Trophoblast cell (in vitro differentiated cells and primary cell): ENCODE results near the gene TRUB2.
A peak's percentile ranks its signal among the peaks of the same experiment; 100 is the strongest.

Experiments
- DNase-seq, 2 donors: peaks; one replicate each; pipeline ENCODE4 v3.0.0-alpha.2; 2016
- H2AFZ ChIP-seq: 2 replicates; pipeline ENCODE4 v1.6.1; 2013; ENCODE audit warnings: low read length, moderate library complexity, mild to moderate bottlenecking; ENCODE audit not compliant: insufficient read depth, poor library complexity
- H2AK5ac ChIP-seq: 2 replicates; pipeline ENCODE4 v1.6.1; 2013; ENCODE audit warnings: mild to moderate bottlenecking, low read length
- H2BK120ac ChIP-seq: 2 replicates; pipeline ENCODE4 v1.6.1; 2013; ENCODE audit warnings: low read length, mild to moderate bottlenecking, moderate library complexity; ENCODE audit not compliant: insufficient read depth, poor library complexity
- H2BK12ac ChIP-seq: 2 replicates; pipeline ENCODE4 v1.6.1; 2013; ENCODE audit warnings: mild to moderate bottlenecking, low read length, moderate library complexity
- H2BK5ac ChIP-seq: 2 replicates; pipeline ENCODE4 v1.6.1; 2013; ENCODE audit warnings: low read length, low read depth, moderate library complexity, mild to moderate bottlenecking; ENCODE audit not compliant: poor library complexity
- H3K14ac ChIP-seq: 2 replicates; pipeline ENCODE4 v1.6.1; 2013; ENCODE audit warnings: mild to moderate bottlenecking, low read length
- H3K18ac ChIP-seq: 2 replicates; pipeline ENCODE4 v1.6.1; 2013; ENCODE audit warnings: mild to moderate bottlenecking, low read length
- H3K23ac ChIP-seq: 2 replicates; pipeline ENCODE4 v1.6.1; 2013; ENCODE audit warnings: low read length
- H3K27ac ChIP-seq: 2 replicates; pipeline ENCODE4 v1.5.1; 2013; ENCODE audit warnings: low read depth, mild to moderate bottlenecking, inconsistent platforms, low read length, moderate library complexity
- H3K27me3 ChIP-seq: 2 replicates; pipeline ENCODE4 v1.6.1; 2013; ENCODE audit warnings: inconsistent platforms, mild to moderate bottlenecking, low read length, moderate library complexity; ENCODE audit not compliant: insufficient read depth
- H3K36me3 ChIP-seq, 2 experiments: 1 replicate in 1 of 2; 2 replicates in 1 of 2; pipeline ENCODE4 v1.6.1; 2013; ENCODE audit warnings: low read length in 2 of 2, mild to moderate bottlenecking in 2 of 2, moderate library complexity in 1 of 2; ENCODE audit not compliant: insufficient read depth in 2 of 2, control insufficient read depth in 1 of 2
- H3K4ac ChIP-seq: 2 replicates; pipeline ENCODE4 v1.6.1; 2013; ENCODE audit warnings: low read depth, mild to moderate bottlenecking, low read length, moderate library complexity
- H3K4me1 ChIP-seq, 2 experiments: 1 replicate in 1 of 2; 2 replicates in 1 of 2; pipeline ENCODE4 v1.6.1; 2013; ENCODE audit warnings: low read length in 2 of 2, mild to moderate bottlenecking in 2 of 2, moderate library complexity in 1 of 2; ENCODE audit not compliant: insufficient read depth in 2 of 2, control insufficient read depth in 1 of 2
- H3K4me2 ChIP-seq: 2 replicates; pipeline ENCODE4 v1.6.1; 2013; ENCODE audit warnings: inconsistent platforms, mild to moderate bottlenecking, low read length, moderate library complexity
- H3K4me3 ChIP-seq: 2 replicates; pipeline ENCODE4 v1.5.1; 2013; ENCODE audit warnings: mild to moderate bottlenecking, low read depth, low read length, inconsistent platforms
- H3K79me1 ChIP-seq: one replicate; pipeline ENCODE4 v1.6.1; 2013; ENCODE audit warnings: low read length
- H3K79me2 ChIP-seq: 2 replicates; pipeline ENCODE4 v1.6.1; 2013; ENCODE audit warnings: low read length, mild to moderate bottlenecking; ENCODE audit not compliant: control insufficient read depth, insufficient read depth, poor library complexity
- H3K9ac ChIP-seq: 2 replicates; pipeline ENCODE4 v1.6.1; 2013; ENCODE audit warnings: mild to moderate bottlenecking, low read length
- H3K9me3 ChIP-seq: 2 replicates; pipeline ENCODE4 v1.6.1; 2013; ENCODE audit warnings: low read depth, mild to moderate bottlenecking, control low read depth, inconsistent platforms, low read length; ENCODE audit not compliant: insufficient read depth
- H4K12ac ChIP-seq: 2 replicates; pipeline ENCODE4 v1.6.1; 2013; ENCODE audit warnings: low read depth, mild to moderate bottlenecking, low read length, moderate library complexity
- H4K8ac ChIP-seq: 2 replicates; pipeline ENCODE4 v1.6.1; 2013; ENCODE audit warnings: low read depth, mild to moderate bottlenecking, low read length, moderate library complexity
- H4K91ac ChIP-seq: one replicate; pipeline ENCODE4 v1.6.1; 2013; ENCODE audit warnings: low read depth, mild to moderate bottlenecking, low read length, moderate library complexity
- WGBS: extraction: QIAGEN DNeasy Blood & Tissue Kit; methylation state at CpG from one replicate; pipeline ENCODE4 v1.1.7; 2013; ENCODE audit warnings: missing lambda C conversion rate; ENCODE audit not compliant: insufficient read length, insufficient coverage; ENCODE audit errors: extremely low coverage; 5-methylcytosine and 5-hydroxymethylcytosine counted together

The TRUB2 gene

GRCh38 chr9:128309551-128309950 lies 12.7 kb downstream of the TRUB2 start:
- Histone ChIP-seq H3K9me3 (peaks cover 2% of the 10 kb centered on the region), H2BK120ac (no peak overlapping the region), H3K79me2 (no peaks in the 10 kb centered on the region), H4K91ac (no peak overlapping the region), H3K36me3 (peaks cover 39 to 41% of the 10 kb centered on the region in 2 experiments), H3K27me3 (no peaks in the 10 kb centered on the region), H3K4ac (no peak overlapping the region), H2BK5ac (no peak overlapping the region), H3K79me1 (no peaks in the 10 kb centered on the region), H4K12ac (no peak overlapping the region), H2AFZ (no peak overlapping the region), H3K18ac (no peak overlapping the region), H2AK5ac (no peak overlapping the region), H3K23ac (no peak overlapping the region), H3K9ac (no peak overlapping the region), H3K4me3 (no peak overlapping the region), H3K27ac (no peak overlapping the region), H2BK12ac (no peak overlapping the region), H3K4me1 (peaks cover 0 to 2% of the 10 kb centered on the region in 2 experiments), H4K8ac (no peak overlapping the region), H3K14ac (no peak overlapping the region), H3K4me2 (no peak overlapping the region)
- DNase-seq = no peak
- WGBS = no CpG with 5 or more reads among the region's 16 CpGs

GRCh38 chr9:128304971-128305288 lies 17.3 kb downstream of the TRUB2 start:
- Histone ChIP-seq H3K4me1 (peaks cover 0 to 2% of the 10 kb centered on the region in 2 experiments), H3K9me3 (peaks cover 2% of the 10 kb centered on the region), H3K4me2 (no peak overlapping the region), H3K36me3 (peaks cover 11 to 14% of the 10 kb centered on the region in 2 experiments), H3K18ac (no peak overlapping the region), H3K27ac (no peak overlapping the region), H3K14ac (no peak overlapping the region), H2BK12ac (no peak overlapping the region), H2BK120ac (no peak overlapping the region), H4K8ac (no peak overlapping the region), H3K9ac (no peak overlapping the region), H4K12ac (no peak overlapping the region), H3K79me1 (no peaks in the 10 kb centered on the region), H2AFZ (no peak overlapping the region), H2BK5ac (no peak overlapping the region), H3K79me2 (no peaks in the 10 kb centered on the region), H2AK5ac (no peak overlapping the region), H3K4me3 (no peak overlapping the region), H3K4ac (no peak overlapping the region), H3K23ac (no peak overlapping the region), H4K91ac (no peak overlapping the region), H3K27me3 (no peaks in the 10 kb centered on the region)
- no peak for DNase-seq
- WGBS = no CpG with 5 or more reads among the region's 5 CpGs

GRCh38 chr9:128304136-128304970 lies 17.9 kb downstream of the TRUB2 start:
- Histone ChIP-seq H3K79me1 (no peaks in the 10 kb centered on the region), H3K79me2 (no peaks in the 10 kb centered on the region), H3K9me3 (peaks cover 2% of the 10 kb centered on the region), H3K4me2 (no peak overlapping the region), H3K9ac (no peak overlapping the region), H4K8ac (no peak overlapping the region), H2AK5ac (no peak overlapping the region), H3K27me3 (no peaks in the 10 kb centered on the region), H2AFZ (no peak overlapping the region), H3K14ac (no peak overlapping the region), H2BK120ac (no peak overlapping the region), H3K4ac (no peak overlapping the region), H2BK12ac (no peak overlapping the region), H3K4me1 (peaks cover 0 to 2% of the 10 kb centered on the region in 2 experiments), H4K12ac (no peak overlapping the region), H2BK5ac (no peak overlapping the region), H3K18ac (no peak overlapping the region), H3K36me3 (peaks cover 5 to 8% of the 10 kb centered on the region in 2 experiments), H3K4me3 (no peak overlapping the region), H3K23ac (no peak overlapping the region), H4K91ac (no peak overlapping the region), H3K27ac (no peak overlapping the region)
- DNase-seq = peak in 1 of 2 donors; percentile 24
- WGBS = no CpG with 5 or more reads among the region's 9 CpGs

GRCh38 chr9:128298535-128299482 lies 23.4 kb downstream of the TRUB2 start:
- Histone ChIP-seq H3K4me2 (no peak overlapping the region), H3K4me1 (peaks cover 9 to 15% of the 10 kb centered on the region in 2 experiments), H3K36me3 (no peaks in the 10 kb centered on the region), H2BK12ac (no peak overlapping the region), H2BK5ac (no peak overlapping the region), H3K18ac (no peak overlapping the region), H3K23ac (no peak overlapping the region), H3K79me2 (no peaks in the 10 kb centered on the region), H3K79me1 (no peaks in the 10 kb centered on the region), H3K4me3 (no peak overlapping the region), H3K4ac (no peak overlapping the region), H2BK120ac (no peak overlapping the region), H2AFZ (no peak overlapping the region), H3K14ac (no peak overlapping the region), H3K27me3 (no peaks in the 10 kb centered on the region), H3K27ac (peak overlapping the region; percentile 0), H4K8ac (no peak overlapping the region), H3K9ac (no peak overlapping the region), H2AK5ac (no peak overlapping the region), H4K12ac (no peak overlapping the region), H4K91ac (no peak overlapping the region), H3K9me3 (no peaks in the 10 kb centered on the region)
- peak; percentile 85 to 93 for DNase-seq
- WGBS = no CpG with 5 or more reads among the region's 20 CpGs
